GM19452 (cell line): ENCODE data around the gene MGME1.

Experiments used
- ATAC-seq: cut with Tn5 transposase; IDR thresholded peaks from one replicate; pipeline ENCODE4 v1.9.1; 2021; ENCODE audit not compliant: unreplicated experiment

The MGME1 gene

GRCh38 chr20:17940224-17940971 lies 28.4 kb upstream of the MGME1 start:
- ATAC-seq: no peak

GRCh38 chr20:17941087-17941825 lies 27.6 kb upstream of the MGME1 start:
- ATAC-seq: no peak

- ATAC-seq: no peak
Observed at GRCh38 chr20:17941826-17942196, 27.0 kb upstream of the MGME1 start.

GRCh38 chr20:17943343-17943742 lies 25.5 kb upstream of the MGME1 start:
- peak; percentile 67 for ATAC-seq

- no peak for ATAC-seq
Observed at GRCh38 chr20:17944854-17945474, 23.9 kb upstream of the MGME1 start.

- no peak for ATAC-seq
Observed at GRCh38 chr20:17946040-17946439, 22.8 kb upstream of the MGME1 start.

GRCh38 chr20:17946572-17947473 lies 22.0 kb upstream of the MGME1 start:
- ATAC-seq: peak; percentile 42

- no peak for ATAC-seq
Observed at GRCh38 chr20:17947474-17947815, 21.4 kb upstream of the MGME1 start.

GRCh38 chr20:17948442-17948841 lies 20.4 kb upstream of the MGME1 start:
- ATAC-seq: no peak

- ATAC-seq: no peak
Observed at GRCh38 chr20:17949899-17950298, 18.9 kb upstream of the MGME1 start.

GRCh38 chr20:17950670-17951069 lies 18.1 kb upstream of the MGME1 start:
- no peak for ATAC-seq

- no peak for ATAC-seq
Observed at GRCh38 chr20:17951323-17951722, 17.5 kb upstream of the MGME1 start.

GRCh38 chr20:17952692-17953684 lies 15.8 kb upstream of the MGME1 start:
- no peak for ATAC-seq

GRCh38 chr20:17953935-17954334 lies 14.9 kb upstream of the MGME1 start:
- ATAC-seq: no peak

GRCh38 chr20:17955302-17955701 lies 13.5 kb upstream of the MGME1 start:
- ATAC-seq: no peak

- no peak for ATAC-seq
Observed at GRCh38 chr20:17956099-17956685, 12.6 kb upstream of the MGME1 start.

GRCh38 chr20:17957505-17958363 lies 11.1 kb upstream of the MGME1 start:
- ATAC-seq: no peak

- ATAC-seq: peak; percentile 2
Observed at GRCh38 chr20:17958373-17959256, 10.2 kb upstream of the MGME1 start.
